ENCODE data around the gene ALKBH2. TPM values are rescaled to one million over a fixed set of nuclear protein-coding genes. Genes with fewer than 3 reads are reported as not detected.

The ALKBH2 gene
- total RNA-seq, 2 donors from 2014 or later = 5.0 to 8.9 TPM

DNA sequence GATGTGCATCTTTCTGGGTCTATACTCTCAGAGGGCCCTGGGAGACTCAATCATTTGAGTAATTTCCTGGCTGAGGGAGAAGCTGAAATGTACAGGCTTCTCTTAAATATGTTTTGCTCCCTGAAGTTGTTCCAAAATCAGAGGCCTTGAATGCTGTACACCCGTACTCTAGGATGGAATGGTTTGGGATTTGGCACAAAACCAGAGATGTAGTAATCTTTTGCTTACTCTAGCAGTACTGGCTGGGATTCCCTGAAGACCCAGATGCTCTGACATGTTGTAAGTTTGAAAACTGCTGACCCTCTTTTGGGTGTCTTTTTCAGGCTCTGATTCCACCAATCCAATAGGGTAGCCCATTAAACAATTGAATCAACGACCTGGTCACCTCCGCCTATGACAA is 33.5 kb upstream of the ALKBH2 start:
- Histone ChIP-seq H3K27me3 (no peaks in the 10 kb centered on the region), H3K36me3 (no peaks in the 10 kb centered on the region), H3K4me1 (no peaks in the 10 kb centered on the region), H3K9ac (ENCODE audit: low read depth in 2 of 2, low read length in 2 of 2) (no peak overlapping the region), H3K4me3 (no peak overlapping the region), H3K27ac (no peak overlapping the region), H3K9me3 (no peaks in the 10 kb centered on the region)
- DNase-seq = no peak
- TF ChIP-seq, protein P1, sequence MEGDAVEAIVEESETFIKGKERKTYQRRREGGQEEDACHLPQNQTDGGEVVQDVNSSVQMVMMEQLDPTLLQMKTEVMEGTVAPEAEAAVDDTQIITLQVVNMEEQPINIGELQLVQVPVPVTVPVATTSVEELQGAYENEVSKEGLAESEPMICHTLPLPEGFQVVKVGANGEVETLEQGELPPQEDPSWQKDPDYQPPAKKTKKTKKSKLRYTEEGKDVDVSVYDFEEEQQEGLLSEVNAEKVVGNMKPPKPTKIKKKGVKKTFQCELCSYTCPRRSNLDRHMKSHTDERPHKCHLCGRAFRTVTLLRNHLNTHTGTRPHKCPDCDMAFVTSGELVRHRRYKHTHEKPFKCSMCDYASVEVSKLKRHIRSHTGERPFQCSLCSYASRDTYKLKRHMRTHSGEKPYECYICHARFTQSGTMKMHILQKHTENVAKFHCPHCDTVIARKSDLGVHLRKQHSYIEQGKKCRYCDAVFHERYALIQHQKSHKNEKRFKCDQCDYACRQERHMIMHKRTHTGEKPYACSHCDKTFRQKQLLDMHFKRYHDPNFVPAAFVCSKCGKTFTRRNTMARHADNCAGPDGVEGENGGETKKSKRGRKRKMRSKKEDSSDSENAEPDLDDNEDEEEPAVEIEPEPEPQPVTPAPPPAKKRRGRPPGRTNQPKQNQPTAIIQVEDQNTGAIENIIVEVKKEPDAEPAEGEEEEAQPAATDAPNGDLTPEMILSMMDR (IDR thresholded peaks at IDR 0.05) = no peak
- intact Hi-C loops (cut with DNase I) = no loop called here

DNA sequence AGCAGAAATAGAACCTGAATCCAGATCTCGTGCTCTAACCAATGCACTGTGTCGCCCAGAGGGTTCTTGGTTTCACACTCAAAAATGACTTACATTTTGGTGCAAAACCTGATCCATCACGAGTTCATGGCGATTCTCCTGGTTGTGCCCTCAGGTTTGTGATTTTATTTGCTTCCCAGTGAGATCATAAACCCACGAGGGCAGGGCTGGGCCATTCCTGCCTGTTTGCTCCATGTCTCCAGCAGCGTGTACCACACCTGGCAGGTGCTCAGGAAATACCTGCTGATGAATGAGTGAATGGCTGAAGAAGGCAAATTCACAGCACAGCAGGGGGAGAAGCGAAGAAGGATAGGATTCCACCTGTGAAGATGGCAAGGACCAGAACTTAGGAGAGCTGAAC is 32.5 kb upstream of the ALKBH2 start:
- DNase-seq = peak; percentile 50
- no peaks in the 10 kb centered on the region for H3K9me3 ChIP-seq
- H3K27ac ChIP-seq = no peak overlapping the region
- H3K36me3 ChIP-seq = no peaks in the 10 kb centered on the region
- TF ChIP-seq, protein P1 (IDR thresholded peaks at IDR 0.05) = no peak
- intact Hi-C loops (cut with DNase I) = no loop called here
- no peak overlapping the region for H3K4me3 ChIP-seq
- H3K4me1 ChIP-seq = no peaks in the 10 kb centered on the region
- no peak overlapping the region for H3K9ac ChIP-seq (ENCODE audit: low read depth in 2 of 2, low read length in 2 of 2)
- no peaks in the 10 kb centered on the region for H3K27me3 ChIP-seq

- no peaks in the 10 kb centered on the region for H3K27me3 ChIP-seq
- TF ChIP-seq, protein P1 (IDR thresholded peaks at IDR 0.05) = no peak
- H3K27ac ChIP-seq = no peak overlapping the region
- H3K4me1 ChIP-seq = no peaks in the 10 kb centered on the region
- H3K9me3 ChIP-seq = no peaks in the 10 kb centered on the region
- no peak overlapping the region for H3K9ac ChIP-seq (ENCODE audit: low read depth in 2 of 2, low read length in 2 of 2)
- H3K4me3 ChIP-seq = no peak overlapping the region
- no peak for DNase-seq
- intact Hi-C loops (cut with DNase I) = no loop called here
- no peaks in the 10 kb centered on the region for H3K36me3 ChIP-seq
These were observed 31.8 kb upstream of the ALKBH2 start for GRCh38 chr12:109124878-109125648.

- no peak overlapping the region for H3K27ac ChIP-seq
- H3K4me3 ChIP-seq = no peak overlapping the region
- H3K4me1 ChIP-seq = no peaks in the 10 kb centered on the region
- no peak overlapping the region for H3K9ac ChIP-seq (ENCODE audit: low read depth in 2 of 2, low read length in 2 of 2)
- H3K36me3 ChIP-seq = no peaks in the 10 kb centered on the region
- H3K27me3 ChIP-seq = no peaks in the 10 kb centered on the region
- no peaks in the 10 kb centered on the region for H3K9me3 ChIP-seq
- TF ChIP-seq, protein P1 (IDR thresholded peaks at IDR 0.05) = no peak
- intact Hi-C loops (cut with DNase I) = no loop called here
- DNase-seq = no peak
These were observed 28.1 kb upstream of the ALKBH2 start for GRCh38 chr12:109121346-109121880.

DNA sequence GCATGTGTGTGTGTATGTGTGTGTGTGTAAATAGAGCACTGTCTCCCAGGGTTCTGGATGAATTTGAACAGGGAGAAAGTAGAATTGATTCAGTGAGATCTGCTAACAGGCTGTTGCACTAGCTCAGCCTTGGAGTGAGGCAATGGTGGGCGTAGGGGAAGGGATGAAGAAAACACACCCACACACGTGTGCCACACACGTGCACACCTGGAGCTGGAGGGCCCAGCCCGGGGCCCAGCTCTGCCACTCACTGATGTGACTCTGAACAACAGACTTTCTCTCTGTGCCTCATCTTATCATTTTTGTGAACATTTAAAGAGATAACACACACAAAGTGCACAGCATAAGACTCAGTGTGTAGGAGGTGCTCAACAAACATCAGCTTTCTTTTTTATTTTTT is 27.3 kb upstream of the ALKBH2 start:
- Histone ChIP-seq H3K9ac (ENCODE audit: low read depth in 2 of 2, low read length in 2 of 2) (no peak overlapping the region), H3K9me3 (no peaks in the 10 kb centered on the region), H3K27me3 (no peaks in the 10 kb centered on the region), H3K4me1 (peaks cover 6% of the 10 kb centered on the region), H3K4me3 (no peak overlapping the region), H3K36me3 (no peaks in the 10 kb centered on the region), H3K27ac (no peak overlapping the region)
- intact Hi-C loops (cut with DNase I) = no loop called here
- no peak for DNase-seq
- TF ChIP-seq, protein P1 (IDR thresholded peaks at IDR 0.05) = no peak
